ENCODE measurements around the gene ZNF689. TPM values are rescaled to one million over a fixed set of nuclear protein-coding genes. Genes with fewer than 3 reads are reported as not detected.

ZNF689 gene
- total and polyA plus RNA-seq, 2 of the 13 experiments (the other 11 are each of a cell fraction or from before 2014, with no cell fraction given): 9.7 to 19.5 TPM

- TF ChIP-seq TRIM22 (IDR thresholded peaks at IDR 0.05): no peak
- TF ChIP-seq ESRRA (CRISPR knock-in tag; IDR thresholded peaks at IDR 0.05; ENCODE audit: low read depth): peak; percentile 13; the same call in 1 of the 2 replicates
- TF ChIP-seq ZNF7 (CRISPR knock-in tag; IDR thresholded peaks at IDR 0.05): no peak
- peak; percentile 78 for TF ChIP-seq ZNF281 (CRISPR knock-in tag; IDR thresholded peaks at IDR 0.05; ENCODE audit: borderline replicate concordance)
- TF ChIP-seq PREB (CRISPR knock-in tag; IDR thresholded peaks at IDR 0.05): no peak; the same call in 1 of the 2 replicates
- peak; percentile 41; the same call in 1 of the 2 replicates for TF ChIP-seq GMEB2 (CRISPR knock-in tag; IDR thresholded peaks at IDR 0.05; ENCODE audit: low read depth)
- TF ChIP-seq ZBTB42 (CRISPR knock-in tag; IDR thresholded peaks at IDR 0.05): 0 out of 2 replicates have a peak, but pooled peaks have one; percentile 27
- TF ChIP-seq PLRG1 (conservative IDR thresholded peaks at IDR 0.05): no peak
- peak; percentile 96 for TF ChIP-seq HOXA3 (CRISPR knock-in tag; IDR thresholded peaks at IDR 0.05)
- TF ChIP-seq ZFP37 (CRISPR knock-in tag; IDR thresholded peaks at IDR 0.05; ENCODE audit: borderline replicate concordance): peak; percentile 11; the same call in 1 of the 2 replicates
- no peak; the same call in 1 of the 2 replicates for TF ChIP-seq ZNF362 (CRISPR knock-in tag; IDR thresholded peaks at IDR 0.05; ENCODE audit: borderline replicate concordance)
- TF ChIP-seq GABPB1 (CRISPR knock-in tag; IDR thresholded peaks at IDR 0.05): peak; percentile 87
- TF ChIP-seq ZNF235 (CRISPR knock-in tag; IDR thresholded peaks at IDR 0.05; ENCODE audit: borderline replicate concordance): no peak
- no peak for TF ChIP-seq KLF13 (CRISPR knock-in tag; IDR thresholded peaks at IDR 0.05)
- TF ChIP-seq DBP (CRISPR knock-in tag; IDR thresholded peaks at IDR 0.05; ENCODE audit: not compliant biosample characterization): no peak
These were observed 47.9 kb upstream of the ZNF689 start, which contains the start of gene FBRS (continued) for GRCh38 chr16:30657866-30658730.

Measured in HepG2 (cell line).